Non-pigmented ciliary epithelial cell (primary cell): ENCODE data around the gene PACSIN1.
"Not testable (repeated sequence)": the region's sequence is repeated elsewhere in the genome, so short reads cannot be mapped to it uniquely, and the experiment has no call there.

Experiments used
- DNase-seq: peaks from one replicate; pipeline ENCODE4 v3.0.0-alpha.2; 2010; ENCODE audit warnings: low read depth

The PACSIN1 gene

GRCh38 chr6:34485321-34486060 is 19.6 kb downstream of the PACSIN1 start:
- DNase-seq = no peak

- DNase-seq = no peak
These were observed 20.3 kb downstream of the PACSIN1 start for GRCh38 chr6:34486106-34486740.

DNA sequence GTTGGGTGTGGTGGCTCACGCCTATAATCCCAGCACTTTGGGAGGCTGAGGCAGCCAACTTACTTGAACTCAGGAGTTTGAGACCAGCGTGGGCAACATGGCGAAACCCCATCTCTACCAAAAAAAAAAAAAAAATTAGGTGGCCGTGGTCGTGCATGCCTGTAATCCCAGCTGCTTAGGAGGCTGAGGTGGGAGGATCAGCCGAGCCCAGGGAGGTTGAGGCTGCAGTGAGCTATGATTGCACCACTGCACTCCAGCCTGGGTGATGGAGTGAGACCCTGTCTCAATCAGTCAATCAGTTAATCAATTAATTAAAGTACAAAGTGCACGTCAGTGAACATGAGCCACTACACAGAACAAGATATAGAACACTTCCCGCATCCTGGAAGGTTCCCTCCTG is 21.0 kb downstream of the PACSIN1 start:
- DNase-seq = not testable (repeated sequence)

DNA sequence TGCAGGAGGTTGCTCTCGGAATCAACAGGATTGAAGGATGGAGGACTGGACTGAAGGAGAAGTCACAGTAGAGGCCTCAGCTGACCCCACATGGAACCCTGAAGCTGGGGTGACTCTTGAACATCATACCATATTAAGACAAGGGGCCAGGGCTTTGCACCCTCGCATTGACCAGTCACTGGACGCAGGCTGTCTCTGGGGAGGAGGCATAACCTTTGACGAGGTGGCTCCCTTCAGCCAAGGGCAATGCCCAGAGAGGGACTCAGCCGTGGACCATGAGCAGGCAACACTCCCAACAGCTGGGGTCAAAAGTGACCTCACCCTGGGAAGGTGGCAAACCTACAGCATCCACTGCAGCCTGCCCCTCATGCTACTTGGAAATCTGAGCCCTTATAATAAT is 21.7 kb downstream of the PACSIN1 start:
- no peak for DNase-seq

GRCh38 chr6:34489207-34489805 is 23.4 kb downstream of the PACSIN1 start:
- no peak for DNase-seq

- no peak for DNase-seq
These were observed 24.7 kb downstream of the PACSIN1 start for GRCh38 chr6:34490390-34491090.

GRCh38 chr6:34491091-34491430 is 25.2 kb downstream of the PACSIN1 start:
- no peak for DNase-seq

DNA sequence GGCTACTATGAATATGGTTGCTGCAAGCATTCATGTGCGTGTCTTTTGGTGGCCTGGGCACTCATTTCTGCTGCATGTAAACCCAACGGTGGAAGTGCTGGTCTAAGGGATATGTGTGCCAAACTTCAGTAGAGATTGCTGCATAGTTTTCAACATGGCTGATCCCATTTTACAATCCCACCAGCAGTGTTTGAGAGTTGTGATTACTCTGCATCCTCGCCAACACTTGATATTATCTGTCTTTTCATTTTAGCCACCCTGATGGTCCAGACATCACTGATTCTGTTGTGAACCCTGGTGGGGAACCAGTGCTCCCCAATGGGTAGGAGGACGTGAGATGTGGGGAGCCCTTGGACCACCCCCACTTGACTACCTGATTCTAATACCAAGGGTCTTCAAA is 27.5 kb downstream of the PACSIN1 start:
- no peak for DNase-seq

GRCh38 chr6:34494973-34495372 is 29.1 kb downstream of the PACSIN1 start:
- DNase-seq = no peak

DNA sequence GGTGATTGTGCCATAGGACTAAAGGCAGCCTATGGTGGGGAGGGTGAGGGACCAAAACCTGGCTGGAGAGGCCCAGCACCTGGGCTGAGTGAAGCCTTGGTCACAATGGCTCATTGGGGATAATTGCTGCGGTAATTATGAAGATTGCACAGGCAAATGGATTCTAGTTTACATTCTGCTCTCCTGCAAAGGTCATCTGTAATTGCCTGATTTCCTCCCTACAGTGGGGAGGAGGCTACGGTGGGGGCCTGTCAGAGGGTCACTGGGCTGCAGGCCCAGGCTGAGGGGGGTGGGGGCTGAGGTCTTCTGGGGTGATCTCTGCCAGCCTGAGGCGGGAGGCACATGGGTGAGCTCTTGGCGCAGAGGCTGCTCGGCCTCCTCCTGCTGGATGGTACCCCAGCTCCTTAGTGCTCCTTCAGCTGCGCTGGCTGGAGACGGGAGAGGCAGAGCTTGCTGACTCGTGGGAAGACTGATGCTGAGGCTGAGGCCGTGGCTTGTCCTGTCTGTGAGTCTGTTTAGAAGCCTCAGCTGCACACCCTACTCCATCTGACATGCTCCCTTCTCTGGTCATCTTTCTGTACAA is 30.3 kb downstream of the PACSIN1 start:
- no peak for DNase-seq

- DNase-seq = no peak
These were observed 31.5 kb downstream of the PACSIN1 start for GRCh38 chr6:34497411-34497810.

GRCh38 chr6:34506718-34507117 is 40.8 kb downstream of the PACSIN1 start:
- no peak for DNase-seq

- DNase-seq = no peak
These were observed 42.5 kb downstream of the PACSIN1 start for GRCh38 chr6:34508425-34508824.

DNA sequence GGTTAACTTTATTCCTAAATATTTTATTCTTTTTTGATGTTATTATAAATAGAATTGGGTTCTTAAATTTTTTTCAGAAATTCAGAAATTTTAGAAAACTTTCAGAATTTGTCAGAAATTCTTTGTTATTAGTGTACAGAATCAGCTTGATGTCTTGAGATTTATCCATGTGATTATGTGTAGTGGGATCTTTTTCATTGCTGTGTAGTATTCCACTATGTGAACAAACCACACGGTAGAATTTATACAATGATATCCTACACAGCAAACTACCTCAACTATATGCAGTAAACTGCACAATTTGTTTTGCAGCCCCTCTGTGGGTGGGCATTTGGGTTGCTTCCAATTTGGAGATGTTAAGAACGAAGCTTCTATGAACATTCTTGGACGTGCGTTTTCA is 43.9 kb downstream of the PACSIN1 start:
- no peak for DNase-seq

DNA sequence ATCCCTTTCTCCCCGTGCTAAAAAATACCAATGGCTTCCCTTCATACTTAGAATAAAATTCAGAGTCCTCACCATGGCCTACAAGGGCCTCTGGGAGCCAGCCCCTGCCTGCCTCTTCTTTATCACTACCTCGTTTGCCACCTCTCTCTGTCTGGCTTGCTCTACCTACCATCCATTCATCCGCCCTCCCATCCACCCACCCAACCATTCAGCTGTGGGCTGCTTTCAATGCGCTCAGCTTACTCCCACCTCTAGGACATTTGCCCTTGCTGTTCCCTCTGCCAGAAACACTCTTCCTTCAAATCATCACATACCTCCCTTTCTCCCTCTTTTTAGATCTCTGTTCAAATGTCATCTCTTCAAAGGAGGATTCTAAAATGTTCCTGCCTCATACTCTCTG is 44.4 kb downstream of the PACSIN1 start:
- no peak for DNase-seq

DNA sequence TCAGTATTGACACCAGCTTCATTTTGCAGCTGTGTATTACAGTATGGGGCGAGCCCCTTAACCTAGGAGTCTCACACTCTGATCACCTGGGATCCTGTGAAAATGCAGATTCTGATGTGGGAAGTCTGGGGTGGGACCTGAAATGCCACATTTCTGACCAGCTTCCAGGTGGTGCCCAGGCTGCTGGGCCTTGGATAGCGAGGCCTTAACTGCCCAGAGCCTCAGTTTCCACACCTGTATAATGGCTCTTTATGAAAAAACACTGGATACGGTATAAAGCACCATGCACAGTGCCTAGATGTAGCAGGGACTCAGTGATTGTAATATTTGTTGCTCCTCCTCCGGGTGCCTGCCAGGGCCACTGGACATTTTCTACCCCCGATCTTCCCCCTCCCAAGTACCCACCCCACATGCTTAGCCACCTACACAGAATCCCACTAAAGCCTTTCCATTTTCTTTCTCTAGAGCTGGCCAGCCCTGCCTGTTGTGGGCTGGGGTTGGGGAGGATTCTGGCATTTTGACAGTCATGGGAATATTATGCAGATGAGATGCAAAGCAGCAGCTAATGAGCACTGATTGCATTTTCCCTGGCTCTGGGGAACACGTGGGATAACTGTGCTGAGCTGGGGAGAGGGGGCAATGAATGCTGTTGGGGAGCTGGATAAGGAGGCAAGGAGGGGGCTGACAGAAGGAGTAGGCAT is 45.5 kb downstream of the PACSIN1 start:
- DNase-seq = no peak

- no peak for DNase-seq
These were observed 46.2 kb downstream of the PACSIN1 start for GRCh38 chr6:34511915-34512737.

DNA sequence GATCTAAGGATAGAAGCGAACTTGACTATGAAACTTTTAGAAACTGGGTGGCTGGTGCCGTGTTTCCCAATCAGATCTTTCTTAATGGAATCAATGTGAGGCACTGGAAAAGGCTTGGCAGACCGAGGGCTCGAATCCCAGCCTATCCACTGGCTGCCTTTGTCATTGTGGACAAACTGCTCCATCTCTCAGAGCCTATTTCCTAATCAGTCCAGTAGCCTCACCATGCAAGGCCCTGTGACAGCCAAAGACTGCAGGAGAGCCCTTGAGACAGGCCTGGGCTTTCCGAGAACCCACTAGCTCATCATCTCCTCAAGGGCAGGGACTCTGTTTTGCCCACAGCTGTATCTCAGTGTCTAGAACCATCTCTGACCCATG is 46.9 kb downstream of the PACSIN1 start:
- DNase-seq = no peak

- DNase-seq = no peak
These were observed 47.8 kb downstream of the PACSIN1 start for GRCh38 chr6:34513646-34514045.

GRCh38 chr6:34514112-34514511 is 48.2 kb downstream of the PACSIN1 start:
- no peak for DNase-seq
